Measurements from ENCODE around the gene DOLK. TPM values are rescaled to one million over a fixed set of nuclear protein-coding genes. Genes with fewer than 3 reads are reported as not detected.

The DOLK gene
- total RNA-seq, 6 donors from 2014 or later = 5.7 to 24.5 (median 12.3) TPM

DNA sequence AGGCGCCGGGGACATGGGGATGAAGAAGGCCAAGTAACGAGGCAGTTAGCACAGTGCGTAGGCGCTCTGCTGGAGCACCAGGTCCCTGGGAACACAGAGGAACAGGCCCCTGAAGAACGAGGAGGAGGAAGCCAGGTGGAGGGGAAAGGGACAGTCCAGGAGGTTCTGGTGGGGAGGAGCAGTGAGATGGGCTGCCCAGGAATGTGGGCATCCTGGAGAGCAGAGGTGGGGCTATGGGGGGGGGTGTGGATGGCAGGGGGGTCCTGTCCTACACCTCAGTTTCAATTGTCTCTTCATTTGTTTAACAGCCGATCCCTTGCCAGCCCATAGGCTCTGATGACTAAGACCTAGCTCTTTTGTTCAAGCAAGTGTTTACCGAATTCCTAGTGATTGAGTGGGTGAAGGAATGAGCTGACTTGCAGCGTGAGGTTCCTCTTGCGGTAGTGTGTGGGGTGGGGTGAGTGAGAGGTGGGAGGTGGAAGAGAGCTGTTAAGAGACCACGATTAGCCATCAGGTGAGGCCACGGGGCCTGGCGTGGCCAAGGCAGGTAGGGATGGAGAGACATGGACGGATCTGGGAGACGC is 35.0 kb downstream of the DOLK start:
- TF ChIP-seq POLR2AphosphoS5 (IDR thresholded peaks at IDR 0.05) = peak; percentile 54 to 64
- peak in 1 of 4 donors; percentile 60 for TF ChIP-seq POLR2A (IDR thresholded peaks at IDR 0.05)
- peak in 1 of 4 donors; percentile 87 for TF ChIP-seq EP300 (IDR thresholded peaks at IDR 0.05)
- TF ChIP-seq, protein P1, sequence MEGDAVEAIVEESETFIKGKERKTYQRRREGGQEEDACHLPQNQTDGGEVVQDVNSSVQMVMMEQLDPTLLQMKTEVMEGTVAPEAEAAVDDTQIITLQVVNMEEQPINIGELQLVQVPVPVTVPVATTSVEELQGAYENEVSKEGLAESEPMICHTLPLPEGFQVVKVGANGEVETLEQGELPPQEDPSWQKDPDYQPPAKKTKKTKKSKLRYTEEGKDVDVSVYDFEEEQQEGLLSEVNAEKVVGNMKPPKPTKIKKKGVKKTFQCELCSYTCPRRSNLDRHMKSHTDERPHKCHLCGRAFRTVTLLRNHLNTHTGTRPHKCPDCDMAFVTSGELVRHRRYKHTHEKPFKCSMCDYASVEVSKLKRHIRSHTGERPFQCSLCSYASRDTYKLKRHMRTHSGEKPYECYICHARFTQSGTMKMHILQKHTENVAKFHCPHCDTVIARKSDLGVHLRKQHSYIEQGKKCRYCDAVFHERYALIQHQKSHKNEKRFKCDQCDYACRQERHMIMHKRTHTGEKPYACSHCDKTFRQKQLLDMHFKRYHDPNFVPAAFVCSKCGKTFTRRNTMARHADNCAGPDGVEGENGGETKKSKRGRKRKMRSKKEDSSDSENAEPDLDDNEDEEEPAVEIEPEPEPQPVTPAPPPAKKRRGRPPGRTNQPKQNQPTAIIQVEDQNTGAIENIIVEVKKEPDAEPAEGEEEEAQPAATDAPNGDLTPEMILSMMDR (IDR thresholded peaks at IDR 0.05) = no peak
- H3K27me3 ChIP-seq = no peaks in the 10 kb centered on the region
- H3K9me3 ChIP-seq = no peaks in the 10 kb centered on the region
- H3K36me3 ChIP-seq = peaks cover 13 to 70% (median 41%) of the 10 kb centered on the region in 4 donors
- DNase-seq (peak; percentile 55 to 78), ATAC-seq (ENCODE audit: low FRiP score in 2 of 2) (peak; percentile 11 to 74)
- peak overlapping the region in 2 of 4 donors; percentile 5 to 21 for H3K4me3 ChIP-seq
- H3K27ac ChIP-seq = peak overlapping the region; percentile 83 to 90 (median 88)
- peaks cover 75 to 85% (median 77%) of the 10 kb centered on the region in 4 donors for H3K4me1 ChIP-seq
- 56 to 68% methylated on average over 15 of the region's 15 CpGs for WGBS, 2 donors

DNA sequence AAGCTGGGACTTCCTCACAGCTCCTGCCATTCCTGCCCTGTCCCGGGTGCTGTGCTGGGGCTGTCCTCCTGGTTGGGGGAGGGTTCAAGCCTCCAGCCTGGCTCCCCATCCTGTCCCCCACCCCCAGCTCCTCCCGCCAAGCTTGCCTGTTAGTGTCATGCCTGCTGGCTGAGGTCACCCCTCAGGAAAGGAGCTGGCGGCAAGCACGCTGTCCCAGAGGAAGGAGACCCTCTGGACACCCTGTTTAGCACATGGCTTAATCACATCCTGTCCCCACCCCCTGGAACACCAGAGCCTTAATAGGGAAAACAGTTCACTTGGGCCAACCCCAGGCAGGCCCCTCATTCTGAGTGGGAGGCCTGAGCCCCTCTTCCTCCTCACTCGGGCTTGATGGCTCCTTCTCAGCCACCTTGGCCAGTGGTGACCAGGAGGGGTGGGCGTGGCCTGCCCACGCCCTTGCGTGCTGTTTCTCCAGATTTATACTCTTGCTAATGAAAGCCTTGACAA is 35.8 kb downstream of the DOLK start:
- DNase-seq (peak; percentile 67 to 71), ATAC-seq (ENCODE audit: low FRiP score in 2 of 2) (peak; percentile 51 to 70)
- 13 to 22% methylated on average over 5 to 8 of the region's 8 CpGs for WGBS, 2 donors
- H3K36me3 ChIP-seq = peaks cover 14 to 74% (median 41%) of the 10 kb centered on the region in 4 donors
- no peaks in the 10 kb centered on the region for H3K27me3 ChIP-seq
- no peaks in the 10 kb centered on the region for H3K9me3 ChIP-seq
- TF ChIP-seq EP300 (IDR thresholded peaks at IDR 0.05) = peak in 2 of 4 donors; percentile 90 to 94
- TF ChIP-seq, protein P1 (IDR thresholded peaks at IDR 0.05) = no peak
- TF ChIP-seq POLR2A (IDR thresholded peaks at IDR 0.05) = peak in 1 of 4 donors; percentile 23
- TF ChIP-seq POLR2AphosphoS5 (IDR thresholded peaks at IDR 0.05) = peak; percentile 73 to 86
- H3K4me1 ChIP-seq = peaks cover 68 to 77% (median 71%) of the 10 kb centered on the region in 4 donors
- no peak overlapping the region for H3K4me3 ChIP-seq
- H3K27ac ChIP-seq = peak overlapping the region; percentile 83 to 90 (median 88)

- 83 to 88% methylated on average over 4 to 6 of the region's 6 CpGs for WGBS, 2 donors
- peak overlapping the region; percentile 83 to 90 (median 88) for H3K27ac ChIP-seq
- ATAC-seq (ENCODE audit: low FRiP score in 2 of 2) (no peak), DNase-seq (no peak)
- no peak overlapping the region for H3K4me3 ChIP-seq
- H3K27me3 ChIP-seq = no peaks in the 10 kb centered on the region
- H3K9me3 ChIP-seq = no peaks in the 10 kb centered on the region
- TF ChIP-seq, protein P1 (IDR thresholded peaks at IDR 0.05) = no peak
- TF ChIP-seq POLR2AphosphoS5 (IDR thresholded peaks at IDR 0.05) (no peak), EP300 (IDR thresholded peaks at IDR 0.05) (no peak), POLR2A (IDR thresholded peaks at IDR 0.05) (no peak)
- peaks cover 14 to 69% (median 35%) of the 10 kb centered on the region in 4 donors for H3K36me3 ChIP-seq
- H3K4me1 ChIP-seq = peaks cover 62 to 71% (median 64%) of the 10 kb centered on the region in 4 donors
These were observed 36.5 kb downstream of the DOLK start for GRCh38 chr9:128910906-128911305.

GRCh38 chr9:128909859-128910258 is 37.5 kb downstream of the DOLK start:
- Histone ChIP-seq H3K27me3 (no peaks in the 10 kb centered on the region), H3K4me1 (peaks cover 51 to 60% (median 54%) of the 10 kb centered on the region in 4 donors), H3K9me3 (no peaks in the 10 kb centered on the region), H3K36me3 (peaks cover 14 to 69% (median 35%) of the 10 kb centered on the region in 4 donors), H3K27ac (peak overlapping the region; percentile 32 to 90 (median 86)), H3K4me3 (no peak overlapping the region)
- 73% methylated on average over 4 of the region's 4 CpGs; no CpG with 5 or more reads in 1 of the 2 donors for WGBS, 2 donors
- ATAC-seq (ENCODE audit: low FRiP score in 2 of 2) = no peak
- no peak for TF ChIP-seq POLR2AphosphoS5 (IDR thresholded peaks at IDR 0.05)
- no peak for TF ChIP-seq EP300 (IDR thresholded peaks at IDR 0.05)
- TF ChIP-seq POLR2A (IDR thresholded peaks at IDR 0.05) = no peak
- DNase-seq = no peak

- TF ChIP-seq POLR2A (IDR thresholded peaks at IDR 0.05) (no peak), EP300 (IDR thresholded peaks at IDR 0.05) (no peak), POLR2AphosphoS5 (IDR thresholded peaks at IDR 0.05) (no peak)
- TF ChIP-seq, protein P1 (IDR thresholded peaks at IDR 0.05) = no peak
- Histone ChIP-seq H3K4me1 (peaks cover 38 to 51% (median 41%) of the 10 kb centered on the region in 4 donors), H3K36me3 (peaks cover 14 to 57% (median 35%) of the 10 kb centered on the region in 4 donors), H3K27ac (no peak overlapping the region), H3K4me3 (no peak overlapping the region), H3K9me3 (no peaks in the 10 kb centered on the region), H3K27me3 (no peaks in the 10 kb centered on the region)
- ATAC-seq (ENCODE audit: low FRiP score in 2 of 2) = no peak
- 97 to 98% methylated on average over 14 to 24 of the region's 24 CpGs for WGBS, 2 donors
- peak in 1 of 2 donors; percentile 74 for DNase-seq
These were observed 39.0 kb downstream of the DOLK start for GRCh38 chr9:128908372-128908771.
